ENCODE results near the gene LDLRAD4.

- TF ChIP-seq POLR2A (IDR thresholded peaks at IDR 0.05) (no peak), CTCF (IDR thresholded peaks at IDR 0.05) (no peak)
Observed at GRCh38 chr18:13259701-13260100, 41.1 kb downstream of the LDLRAD4 start.
